GM18508 (cell line): ENCODE measurements around the gene SMARCB1.

Experiments used
- ATAC-seq: cut with Tn5 transposase; IDR thresholded peaks from one replicate; pipeline ENCODE4 v1.9.1; 2021; ENCODE audit warnings: moderate number of reproducible peaks; ENCODE audit not compliant: insufficient read depth, unreplicated experiment

SMARCB1 gene

GRCh38 chr22:23786752-23787599 lies at the start of gene SMARCB1:
TSS of gene SMARCB1 (plus strand) at chr22:23786966. CDS start at chr22:23787170, 204 bp downstream.
- ATAC-seq, result no peak

DNA sequence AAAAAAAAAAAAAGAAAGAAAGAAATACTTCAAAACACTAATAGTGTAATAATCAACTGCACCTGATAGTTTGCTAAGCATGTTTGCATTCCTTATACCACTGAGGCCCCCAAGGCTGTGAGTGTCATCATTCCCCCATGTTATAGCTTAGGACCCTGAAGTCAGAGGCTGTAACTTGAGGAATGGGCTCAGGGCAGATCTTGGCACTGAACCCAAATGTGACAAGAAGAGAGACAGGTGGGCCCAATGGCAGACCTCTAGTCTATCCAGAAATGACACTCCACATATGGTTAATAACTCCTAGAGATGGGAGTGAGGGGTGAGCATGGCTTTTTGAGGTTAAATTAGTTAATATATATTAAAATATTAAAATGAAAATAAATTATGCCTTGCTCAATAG lies 49.1 kb upstream of the SMARCB1 start:
- no peak for ATAC-seq

DNA sequence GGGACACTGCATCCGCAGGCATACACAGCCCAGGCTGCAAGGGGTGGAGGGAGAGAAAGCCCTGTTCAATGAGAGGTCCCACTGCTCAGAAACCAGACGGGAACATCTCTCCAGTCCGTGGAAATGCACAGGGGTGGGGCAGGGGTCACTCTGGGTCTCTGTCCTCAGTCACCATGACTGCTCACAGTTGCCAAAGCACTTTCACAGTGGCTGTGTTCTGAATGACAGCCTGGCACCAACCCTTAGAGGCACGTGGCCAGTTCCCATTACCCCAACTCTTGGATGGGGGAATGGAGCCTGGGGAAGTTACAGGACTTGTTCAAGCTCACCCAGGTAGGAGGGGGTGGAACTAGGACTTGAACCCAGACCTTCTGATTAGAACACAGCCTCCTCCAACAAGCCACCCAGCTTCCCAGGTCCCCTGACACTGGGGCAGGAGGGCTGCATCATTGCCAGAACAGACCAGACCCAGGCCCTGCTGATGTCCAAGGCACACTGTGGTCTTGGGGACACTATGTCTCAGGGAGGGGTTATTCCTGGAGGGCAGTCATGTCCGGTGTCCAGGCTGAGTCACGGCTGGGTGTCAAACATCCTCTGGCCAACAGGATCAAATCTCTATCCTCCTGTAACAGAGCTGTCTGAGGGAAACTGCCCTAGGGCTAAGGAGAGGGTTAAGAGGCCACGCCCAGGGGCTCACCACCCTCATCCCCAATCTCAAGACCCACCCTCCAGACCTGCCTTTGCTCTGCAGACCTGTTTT lies 44.1 kb upstream of the SMARCB1 start:
- ATAC-seq, result no peak

DNA sequence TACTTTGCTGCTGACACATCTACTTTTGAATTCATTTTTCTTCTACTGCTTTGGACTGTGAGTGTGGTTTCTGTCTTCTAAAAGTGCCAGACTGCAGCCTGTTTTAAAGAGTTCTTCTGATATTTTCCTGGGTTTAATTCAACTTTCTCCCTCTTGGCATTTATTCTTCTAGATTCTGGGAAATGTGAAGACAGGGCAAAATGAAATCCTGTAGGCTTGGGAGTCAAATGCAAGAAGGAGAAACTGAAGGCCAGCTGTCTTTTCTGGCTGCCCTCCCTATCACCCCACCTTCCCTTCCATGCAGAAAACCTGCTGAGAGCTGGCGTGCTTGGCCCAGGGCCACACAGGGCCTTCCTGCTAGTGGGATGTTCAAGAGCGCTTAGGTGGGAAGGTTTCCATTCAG lies 43.5 kb upstream of the SMARCB1 start:
- no peak for ATAC-seq

GRCh38 chr22:23744001-23744400 lies 42.8 kb upstream of the SMARCB1 start:
- no peak for ATAC-seq

DNA sequence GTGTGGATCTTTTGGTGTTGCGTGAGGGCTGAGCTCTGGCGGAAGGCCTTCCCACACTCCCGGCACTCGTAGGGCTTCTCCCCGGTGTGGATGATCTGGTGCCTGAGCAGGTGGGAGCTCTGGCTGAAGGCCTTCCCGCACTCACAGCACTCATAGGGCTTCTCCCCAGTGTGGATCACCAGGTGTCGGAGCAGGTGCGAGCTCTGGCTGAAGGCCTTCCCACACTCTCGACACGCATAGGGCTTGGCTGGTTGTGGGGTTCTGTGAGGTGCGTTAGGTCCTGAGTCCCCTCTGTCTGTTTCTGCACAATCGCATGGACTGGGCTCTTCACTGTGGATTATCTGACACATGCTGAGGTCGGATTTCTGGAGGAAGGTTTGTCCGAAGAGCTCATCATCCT lies 42.3 kb upstream of the SMARCB1 start:
- no peak for ATAC-seq

- no peak for ATAC-seq
Observed at GRCh38 chr22:23745791-23746190, 41.0 kb upstream of the SMARCB1 start.

DNA sequence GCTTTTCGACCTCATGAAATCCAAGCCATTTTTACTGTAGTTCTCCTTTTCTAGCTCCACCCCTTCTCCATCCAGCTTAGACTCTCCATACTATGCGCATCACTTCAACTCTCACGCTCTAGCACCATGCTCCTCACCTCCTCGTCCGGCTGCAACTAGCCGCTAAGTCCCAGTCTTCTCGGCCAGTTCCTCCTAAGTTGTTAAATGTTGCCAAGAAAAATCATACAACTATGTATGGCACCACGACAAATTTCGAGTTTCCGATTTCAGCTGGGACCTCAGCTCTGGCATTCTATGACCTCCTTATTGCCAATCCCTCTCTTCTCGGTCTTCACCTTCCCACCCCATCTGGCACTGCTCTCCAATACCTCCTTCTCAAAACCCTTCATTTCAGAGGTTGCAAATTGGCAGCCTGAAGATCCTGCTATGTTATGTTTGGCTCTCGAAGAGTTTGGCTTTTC lies 36.9 kb upstream of the SMARCB1 start:
- no peak for ATAC-seq

DNA sequence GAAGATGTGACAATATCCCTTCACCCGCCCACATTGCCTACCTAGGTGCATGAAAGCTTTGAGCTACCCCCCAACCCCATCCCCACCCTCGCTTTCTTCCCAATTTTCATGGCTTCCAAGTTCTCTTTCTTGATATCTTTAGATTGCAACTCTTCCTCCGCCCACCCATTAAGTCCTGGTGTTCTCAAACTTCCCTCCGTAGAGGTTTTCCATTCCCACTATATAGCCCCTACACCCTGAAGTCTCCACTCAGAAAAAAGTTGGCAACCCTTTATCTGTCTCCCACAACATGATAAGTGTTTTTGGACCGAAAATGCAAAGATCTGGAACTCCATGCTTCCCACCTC lies 36.4 kb upstream of the SMARCB1 start:
- no peak for ATAC-seq

DNA sequence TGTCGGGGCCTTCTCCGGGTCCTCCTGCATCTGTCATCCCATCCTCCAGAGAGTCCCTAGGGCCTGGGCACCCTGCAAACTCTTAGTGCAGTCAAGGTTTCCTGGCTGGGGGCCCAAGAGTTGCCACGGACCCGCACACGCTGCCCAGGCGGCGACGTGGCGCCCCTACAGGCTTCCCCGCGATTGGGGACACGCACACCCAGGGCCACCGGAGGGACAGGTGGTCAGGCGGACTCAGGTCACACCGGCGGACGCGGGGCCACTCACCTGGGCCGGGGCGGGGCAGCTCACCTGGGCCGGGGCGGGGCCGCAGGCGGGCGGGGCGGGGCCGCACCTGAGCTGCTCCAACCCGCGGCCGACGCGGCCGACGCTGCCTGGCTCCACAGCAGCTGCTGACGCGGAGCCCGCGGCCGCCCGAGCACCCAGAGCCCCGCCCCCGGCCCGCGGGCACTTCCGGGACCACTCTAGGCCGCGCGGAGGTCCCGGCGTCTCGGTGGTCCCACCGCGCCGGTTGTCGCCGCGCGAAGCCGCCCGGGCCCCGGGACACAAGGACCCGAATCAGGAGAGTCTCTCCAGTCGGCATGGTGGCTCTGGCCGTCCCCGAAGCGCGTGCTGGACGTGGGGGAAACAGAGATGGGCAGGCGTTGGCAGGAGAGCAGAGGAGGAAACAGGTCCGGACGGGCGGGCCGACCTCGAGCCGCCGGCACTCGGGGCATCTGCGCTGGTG lies 35.9 kb upstream of the SMARCB1 start, which contains the start of gene ZNF70:
TSS of gene ZNF70 (minus strand) at position 399 of the 727 bp plus-strand sequence. CDS start 5,972 bp downstream, outside the sequence.
- ATAC-seq, result no peak

DNA sequence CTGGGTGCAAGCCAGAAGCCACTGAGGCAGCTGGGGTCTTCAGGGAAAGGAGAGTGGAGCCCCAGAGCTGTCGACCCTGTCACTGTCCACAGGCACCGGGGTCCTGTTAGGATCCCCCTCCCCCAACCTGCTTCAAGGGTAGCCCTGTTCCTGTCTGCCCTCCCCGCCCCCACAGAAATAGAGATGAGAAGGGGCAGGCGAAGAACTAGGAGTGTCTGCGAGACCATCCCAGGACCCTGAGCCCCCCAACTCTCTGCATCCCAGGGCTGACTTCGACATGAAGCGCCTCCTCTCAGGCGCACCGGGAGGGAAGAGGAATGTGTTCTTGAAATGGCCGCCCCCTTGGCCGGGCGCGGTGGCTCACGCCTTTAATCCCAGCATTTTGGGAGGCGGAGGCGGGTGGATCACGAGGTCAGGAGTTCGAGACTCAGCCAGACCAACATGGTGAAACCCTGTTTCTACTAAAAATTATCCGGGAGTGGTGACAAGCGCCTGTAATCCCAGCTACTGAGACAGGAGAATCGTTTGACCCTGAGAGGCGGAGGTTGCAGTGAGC lies 35.2 kb upstream of the SMARCB1 start:
- ATAC-seq, result no peak

- no peak for ATAC-seq
Observed at GRCh38 chr22:23752090-23752691, 34.6 kb upstream of the SMARCB1 start.

GRCh38 chr22:23752750-23753149 lies 34.0 kb upstream of the SMARCB1 start:
- ATAC-seq, result no peak

GRCh38 chr22:23753385-23753784 lies 33.4 kb upstream of the SMARCB1 start:
- ATAC-seq, result no peak

- no peak for ATAC-seq
Observed at GRCh38 chr22:23754220-23754919, 32.4 kb upstream of the SMARCB1 start, which contains the start of gene VPREB3. TSS of gene VPREB3 (minus strand) at chr22:23754425. CDS start at chr22:23754363, 62 bp downstream.

- ATAC-seq, result no peak
Observed at GRCh38 chr22:23754980-23755636, 31.7 kb upstream of the SMARCB1 start.

DNA sequence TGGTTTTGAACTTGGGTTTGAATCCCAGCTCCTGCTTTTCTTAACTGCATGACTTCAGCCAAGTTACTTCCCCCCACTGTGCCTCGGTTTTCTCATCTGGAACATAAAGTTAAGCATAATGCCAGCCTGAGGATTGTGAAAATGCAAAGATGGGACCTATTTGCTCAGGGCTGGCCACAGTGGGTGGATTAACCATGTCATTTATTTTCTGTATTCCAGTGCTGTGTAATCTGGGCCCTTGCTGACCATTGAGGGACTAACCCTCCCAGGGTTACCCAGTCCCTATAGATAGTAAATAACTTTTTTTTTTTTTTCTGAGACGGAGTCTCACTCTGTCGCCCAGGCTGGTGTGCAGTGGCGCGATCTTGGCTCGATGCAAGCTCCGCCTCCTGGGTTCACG lies 31.1 kb upstream of the SMARCB1 start:
- ATAC-seq, result no peak

DNA sequence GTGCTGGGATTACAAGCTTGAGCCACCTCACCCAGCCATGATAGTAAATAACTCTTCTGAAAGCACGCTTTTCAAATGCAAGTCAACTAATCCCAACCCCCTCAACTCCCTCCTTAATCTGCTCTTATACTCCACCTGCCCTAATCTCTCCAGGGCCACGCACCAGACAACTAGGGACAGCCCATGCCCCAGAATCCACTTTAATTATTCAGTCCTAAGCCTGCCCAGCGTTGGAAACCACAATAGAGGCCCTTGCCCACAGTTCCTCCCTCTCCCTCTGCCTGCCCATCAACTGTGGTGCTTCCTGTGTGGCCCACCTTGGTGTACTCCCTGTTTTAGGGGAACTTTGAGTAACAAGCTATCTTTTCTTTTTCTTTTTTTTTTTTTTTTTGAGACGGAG lies 29.9 kb upstream of the SMARCB1 start:
- no peak for ATAC-seq

GRCh38 chr22:23759566-23759965 lies 27.2 kb upstream of the SMARCB1 start:
- no peak for ATAC-seq
